CD4-positive, alpha-beta T cell (primary cell): ENCODE results near the gene ENAM. TPM values are rescaled to one million over a fixed set of nuclear protein-coding genes. Genes with fewer than 3 reads are reported as not detected.

Experiments
- ATAC-seq: fragments of 200-7000 bp; cut with Tn5 transposase; one replicate; pipeline ENCODE4 v1.10.0; 2022; ENCODE audit warnings: mild to moderate bottlenecking; ENCODE audit not compliant: poor library complexity
- CTCF ChIA-PET: fragments of 350-600 bp; sonication (Branson Sonifier 250); formaldehyde crosslinking; loops from one replicate; lab custom pipeline; 2021; ENCODE audit warnings: antibody characterized with exemption, inconsistent platforms; lab: Charles Lee
- POLR2A ChIA-PET: fragments of 350-600 bp; sonication (Branson Sonifier 250); formaldehyde crosslinking; loops from one replicate; lab custom pipeline; 2021; ENCODE audit warnings: antibody characterized with exemption, inconsistent platforms; lab: Charles Lee
- DNase-seq, 14 experiments: peaks; one replicate each; pipeline ENCODE4 v3.0.0-alpha.2; 2013 to 2020; ENCODE audit warnings: mixed read lengths in 2 of 14
- H3K27ac ChIP-seq, 2 donors: one replicate each; pipeline versions ENCODE4 v1.5.1 to v1.7.0; 2013; ENCODE audit warnings: low read length in 2 of 2, low read depth in 1 of 2, mild to moderate bottlenecking in 1 of 2
- H3K27me3 ChIP-seq, 2 experiments: 1 replicate in 1 of 2; 2 replicates in 1 of 2; pipeline versions ENCODE4 v1.6.1 to v1.7.0; 2013; ENCODE audit warnings: low read length in 2 of 2, control low read depth in 1 of 2, mild to moderate bottlenecking in 1 of 2, moderate library complexity in 1 of 2; ENCODE audit not compliant: insufficient read depth in 2 of 2, control insufficient read depth in 1 of 2
- H3K36me3 ChIP-seq: one replicate; pipeline ENCODE4 v1.6.1; 2013; ENCODE audit warnings: low read length, control low read depth; ENCODE audit not compliant: insufficient read depth
- H3K4me1 ChIP-seq: one replicate; pipeline ENCODE4 v1.6.1; 2013; ENCODE audit warnings: low read length, control low read depth; ENCODE audit not compliant: insufficient read depth
- H3K4me3 ChIP-seq: one replicate; pipeline ENCODE4 v1.5.1; 2013; ENCODE audit warnings: mild to moderate bottlenecking, low read length, moderate library complexity
- H3K9me3 ChIP-seq, 2 experiments: 1 replicate in 1 of 2; 2 replicates in 1 of 2; pipeline versions ENCODE4 v1.6.1 to v1.7.0; 2013; ENCODE audit warnings: low read length in 2 of 2, mild to moderate bottlenecking in 2 of 2, control low read depth in 1 of 2, moderate library complexity in 1 of 2; ENCODE audit not compliant: control insufficient read depth in 1 of 2, insufficient read depth in 1 of 2
- H3K27ac Mint-ChIP-seq: one replicate; pipeline ENCODE4 v1.8.0; 2020; ENCODE audit warnings: mixed read lengths
- H3K27me3 Mint-ChIP-seq: one replicate; pipeline ENCODE4 v1.8.0; 2021; ENCODE audit warnings: mixed read lengths
- H3K36me3 Mint-ChIP-seq: one replicate; pipeline ENCODE4 v1.8.0; 2021; ENCODE audit warnings: low read depth, mixed read lengths
- H3K4me1 Mint-ChIP-seq: one replicate; pipeline ENCODE4 v1.8.0; 2021; ENCODE audit warnings: low read depth, mixed read lengths
- H3K4me3 Mint-ChIP-seq: one replicate; pipeline ENCODE4 v1.8.0; 2020; ENCODE audit warnings: mild to moderate bottlenecking, mixed read lengths
- H3K9me3 Mint-ChIP-seq: one replicate; pipeline ENCODE4 v1.8.0; 2020; ENCODE audit warnings: mixed read lengths
- CTCF ChIP-seq: fragments of 200-600 bp; IDR thresholded peaks from one replicate; pipeline ENCODE4 v1.8.0; 2022; ENCODE audit warnings: antibody characterized with exemption, mild to moderate bottlenecking
- intact Hi-C, 2 experiments: fragments of 100-400 bp; cut with DNase I in 1 of 2; cut with micrococcal nuclease in 1 of 2; formaldehyde crosslinking; loops; one replicate each; pipeline versions ENCODE4 v1.15.1 to v1.9.0; 2023 to 2025; cut with DNase I, micrococcal nuclease
- total RNA-seq, 174 experiments: library from RNA in 2 of 174; stranded (reverse) in 2 of 174; gene quantifications; one replicate each; pipeline ENCODE4 v1.2.3 and lab custom pipeline; 2021 to 2026

The ENAM gene
- total RNA-seq, 2 experiments from 2014 or later: not detected

GRCh38 chr4:70606459-70606858 lies 22.1 kb upstream of the ENAM start:
- Mint-ChIP-seq H3K27ac (no peak overlapping the region), H3K27me3 (peaks cover 14% of the 10 kb centered on the region), H3K36me3 (no peaks in the 10 kb centered on the region), H3K9me3 (no peaks in the 10 kb centered on the region), H3K4me1 (no peaks in the 10 kb centered on the region), H3K4me3 (no peak overlapping the region)
- intact Hi-C loops: no loop called here
- H3K4me1 ChIP-seq: no peaks in the 10 kb centered on the region
- DNase-seq (no peak), ATAC-seq (no peak)
- ChIA-PET POLR2A (no interaction called here), CTCF (no interaction called here)
- TF ChIP-seq CTCF: no peak
- H3K36me3 ChIP-seq: no peaks in the 10 kb centered on the region
- H3K4me3 ChIP-seq: no peak overlapping the region
- H3K9me3 ChIP-seq: no peaks in the 10 kb centered on the region
- no peaks in the 10 kb centered on the region for H3K27me3 ChIP-seq
- no peak overlapping the region for H3K27ac ChIP-seq

GRCh38 chr4:70607334-70607853 lies 21.1 kb upstream of the ENAM start:
- CTCF ChIA-PET: no interaction called here
- H3K36me3 ChIP-seq: no peaks in the 10 kb centered on the region
- POLR2A ChIA-PET: no interaction called here
- H3K4me3 ChIP-seq: no peak overlapping the region
- DNase-seq (no peak), ATAC-seq (no peak)
- H3K4me1 ChIP-seq: no peaks in the 10 kb centered on the region
- Mint-ChIP-seq H3K36me3 (no peaks in the 10 kb centered on the region), H3K27ac (no peak overlapping the region), H3K4me3 (no peak overlapping the region), H3K4me1 (no peaks in the 10 kb centered on the region), H3K9me3 (no peaks in the 10 kb centered on the region), H3K27me3 (peaks cover 21% of the 10 kb centered on the region)
- intact Hi-C loops: no loop called here
- TF ChIP-seq CTCF: no peak
- peaks cover 0 to 3% of the 10 kb centered on the region in 2 experiments for H3K27me3 ChIP-seq
- no peaks in the 10 kb centered on the region for H3K9me3 ChIP-seq
- H3K27ac ChIP-seq: no peak overlapping the region

GRCh38 chr4:70608324-70608723 lies 20.2 kb upstream of the ENAM start:
- Histone ChIP-seq H3K27me3 (peaks cover 0 to 3% of the 10 kb centered on the region in 2 experiments), H3K4me1 (no peaks in the 10 kb centered on the region), H3K36me3 (no peaks in the 10 kb centered on the region), H3K27ac (no peak overlapping the region), H3K4me3 (no peak overlapping the region), H3K9me3 (no peaks in the 10 kb centered on the region)
- no peak for ATAC-seq
- H3K36me3 Mint-ChIP-seq: no peaks in the 10 kb centered on the region
- ChIA-PET CTCF (no interaction called here), POLR2A (no interaction called here)
- H3K27ac Mint-ChIP-seq: no peak overlapping the region
- no peaks in the 10 kb centered on the region for H3K9me3 Mint-ChIP-seq
- no peak overlapping the region for H3K4me3 Mint-ChIP-seq
- H3K27me3 Mint-ChIP-seq: peaks cover 21% of the 10 kb centered on the region
- intact Hi-C loops: no loop called here
- no peak for TF ChIP-seq CTCF
- no peak for DNase-seq
- peaks cover 7% of the 10 kb centered on the region for H3K4me1 Mint-ChIP-seq
